ENCODE data around the gene SPARCL1. TPM values are rescaled to one million over a fixed set of nuclear protein-coding genes. Genes with fewer than 3 reads are reported as not detected.

Gene SPARCL1
- not detected in 2 replicates for total RNA-seq

GRCh38 chr4:87529187-87529586 is at the start of gene SPARCL1:
SPARCL1 (minus strand) TSS chr4:87529376; CDS start chr4:87499574, 29,802 bp downstream.

Other genes starting within 250 kb of the SPARCL1 start
- not detected in 2 replicates for gene HSD17B13, start 206.5 kb downstream of the SPARCL1 start, total RNA-seq
- 4.3 and 16.7 TPM in 2 replicates for gene HSD17B11, start 138.2 kb downstream of the SPARCL1 start, total RNA-seq
- gene NUDT9, start 106.8 kb downstream of the SPARCL1 start, total RNA-seq: 11.6 and 13.0 TPM in 2 replicates
- gene DSPP, start 79.2 kb upstream of the SPARCL1 start, total RNA-seq: not detected in 2 replicates
- gene DMP1, start 120.9 kb upstream of the SPARCL1 start, total RNA-seq: not detected in 2 replicates